ENCODE data around the gene PLEKHG4. TPM values are rescaled to one million over a fixed set of nuclear protein-coding genes. Genes with fewer than 3 reads are reported as not detected.
A peak's percentile ranks its signal among the peaks of the same experiment; 100 is the strongest.

The PLEKHG4 gene
- polyA plus RNA-seq, 1 of the 3 experiments (the other 2 are of a cell fraction), result 65.5 TPM

GRCh38 chr16:67264277-67264676 lies 15.1 kb upstream of the PLEKHG4 start:
- Histone ChIP-seq H3K4me1 (ENCODE audit: control insufficient read depth in 1 of 2, insufficient read depth in 2 of 2, low read depth in 1 of 2, low read length in 1 of 2) (peaks cover 7 to 8% of the 10 kb centered on the region in 2 experiments; a peak in 2 of 4 replicates), H3K79me2 (ENCODE audit: insufficient read depth) (no peaks in the 10 kb centered on the region), H3K9ac (no peak overlapping the region), H4K20me1 (ENCODE audit: insufficient read depth) (no peaks in the 10 kb centered on the region), H3K27me3 (ENCODE audit: insufficient read depth) (no peaks in the 10 kb centered on the region), H3F3A (replicated peaks; ENCODE audit: insufficient read depth) (peaks cover 17% of the 10 kb centered on the region), H3K9me3 (no peaks in the 10 kb centered on the region), H3K9me2 (no peaks in the 10 kb centered on the region), H3K27ac (ENCODE audit: low read depth in 2 of 2, low read length in 1 of 2) (no peak overlapping the region), H3K4me3 (ENCODE audit: low read depth in 2 of 2, low read length in 1 of 2) (no peak overlapping the region), H3K36me3 (replicated peaks in 1 of 2; ENCODE audit: control insufficient read depth in 1 of 2, insufficient read depth in 2 of 2, low read length in 1 of 2) (no peaks in the 10 kb centered on the region), H2AFZ (ENCODE audit: low read depth) (no peak overlapping the region), H3K4me2 (no peak overlapping the region)
- TF ChIP-seq, protein P1, sequence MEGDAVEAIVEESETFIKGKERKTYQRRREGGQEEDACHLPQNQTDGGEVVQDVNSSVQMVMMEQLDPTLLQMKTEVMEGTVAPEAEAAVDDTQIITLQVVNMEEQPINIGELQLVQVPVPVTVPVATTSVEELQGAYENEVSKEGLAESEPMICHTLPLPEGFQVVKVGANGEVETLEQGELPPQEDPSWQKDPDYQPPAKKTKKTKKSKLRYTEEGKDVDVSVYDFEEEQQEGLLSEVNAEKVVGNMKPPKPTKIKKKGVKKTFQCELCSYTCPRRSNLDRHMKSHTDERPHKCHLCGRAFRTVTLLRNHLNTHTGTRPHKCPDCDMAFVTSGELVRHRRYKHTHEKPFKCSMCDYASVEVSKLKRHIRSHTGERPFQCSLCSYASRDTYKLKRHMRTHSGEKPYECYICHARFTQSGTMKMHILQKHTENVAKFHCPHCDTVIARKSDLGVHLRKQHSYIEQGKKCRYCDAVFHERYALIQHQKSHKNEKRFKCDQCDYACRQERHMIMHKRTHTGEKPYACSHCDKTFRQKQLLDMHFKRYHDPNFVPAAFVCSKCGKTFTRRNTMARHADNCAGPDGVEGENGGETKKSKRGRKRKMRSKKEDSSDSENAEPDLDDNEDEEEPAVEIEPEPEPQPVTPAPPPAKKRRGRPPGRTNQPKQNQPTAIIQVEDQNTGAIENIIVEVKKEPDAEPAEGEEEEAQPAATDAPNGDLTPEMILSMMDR (IDR thresholded peaks at IDR 0.05), result peak; percentile 24; the same call in 1 of the 2 replicates
- TF ChIP-seq, protein P2, sequence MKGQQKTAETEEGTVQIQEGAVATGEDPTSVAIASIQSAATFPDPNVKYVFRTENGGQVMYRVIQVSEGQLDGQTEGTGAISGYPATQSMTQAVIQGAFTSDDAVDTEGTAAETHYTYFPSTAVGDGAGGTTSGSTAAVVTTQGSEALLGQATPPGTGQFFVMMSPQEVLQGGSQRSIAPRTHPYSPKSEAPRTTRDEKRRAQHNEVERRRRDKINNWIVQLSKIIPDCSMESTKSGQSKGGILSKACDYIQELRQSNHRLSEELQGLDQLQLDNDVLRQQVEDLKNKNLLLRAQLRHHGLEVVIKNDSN (IDR thresholded peaks at IDR 0.05; ENCODE audit: borderline replicate concordance, low read depth), result no peak
- POLR2A ChIA-PET, result interaction anchor here (0.6 kb wide), 1 partner anchor 98 kb away, joined by 3 read pairs; no protein-coding TSS in a partner anchor
- CTCF ChIA-PET, result interaction anchor here (0.5 to 2.2 kb wide), 5 partner anchors 15 to 109 kb away, joined by 3 to 12 read pairs (median 4); partner anchors contain the start of gene PLEKHG4
- 96% methylated on average over 6 of the region's 9 CpGs for WGBS (ENCODE audit: low lambda C conversion rate)
- no peak for DNase-seq

GRCh38 chr16:67264866-67265265 lies 14.5 kb upstream of the PLEKHG4 start:
- no peak overlapping the region for H3K4me2 ChIP-seq
- peaks cover 21% of the 10 kb centered on the region for H3F3A ChIP-seq (replicated peaks; ENCODE audit: insufficient read depth)
- no peak for DNase-seq
- POLR2A ChIA-PET, result interaction anchor here (1.1 kb wide), 1 partner anchor 8 kb away, joined by 3 read pairs; no protein-coding TSS in a partner anchor
- no peak overlapping the region for H3K4me3 ChIP-seq (ENCODE audit: low read depth in 2 of 2, low read length in 1 of 2)
- CTCF ChIA-PET, result interaction anchor here (1.3 to 2.2 kb wide), 5 partner anchors 14 to 110 kb away, joined by 3 to 12 read pairs (median 4); partner anchors contain the start of genes FHOD1 and PLEKHG4
- H2AFZ ChIP-seq (ENCODE audit: low read depth), result no peak overlapping the region
- H3K36me3 ChIP-seq (replicated peaks in 1 of 2; ENCODE audit: control insufficient read depth in 1 of 2, insufficient read depth in 2 of 2, low read length in 1 of 2), result no peaks in the 10 kb centered on the region
- H3K9me2 ChIP-seq, result no peaks in the 10 kb centered on the region
- no peaks in the 10 kb centered on the region for H3K27me3 ChIP-seq (ENCODE audit: insufficient read depth)
- WGBS (ENCODE audit: low lambda C conversion rate), result 97% methylated on average over 5 of the region's 5 CpGs
- no peaks in the 10 kb centered on the region for H3K9me3 ChIP-seq
- H4K20me1 ChIP-seq (ENCODE audit: insufficient read depth), result no peaks in the 10 kb centered on the region
- no peak overlapping the region for H3K27ac ChIP-seq (ENCODE audit: low read depth in 2 of 2, low read length in 1 of 2)
- H3K4me1 ChIP-seq (ENCODE audit: control insufficient read depth in 1 of 2, insufficient read depth in 2 of 2, low read depth in 1 of 2, low read length in 1 of 2), result peaks cover 7 to 8% of the 10 kb centered on the region in 2 experiments; a peak in 2 of 4 replicates
- H3K9ac ChIP-seq, result no peak overlapping the region
- H3K79me2 ChIP-seq (ENCODE audit: insufficient read depth), result no peaks in the 10 kb centered on the region
- TF ChIP-seq SMC3 (IDR thresholded peaks at IDR 0.05; ENCODE audit: low read depth, low read length) (no peak), RFX5 (IDR thresholded peaks at IDR 0.05; ENCODE audit: low read length) (no peak), TAF1 (IDR thresholded peaks at IDR 0.05; ENCODE audit: borderline replicate concordance, low read depth, low read length) (no peak), NRF1 (IDR thresholded peaks at IDR 0.05; ENCODE audit: low read depth, low read length) (no peak), YY1 (IDR thresholded peaks at IDR 0.05; ENCODE audit: low read depth) (no peak), POLR2AphosphoS5 (IDR thresholded peaks at IDR 0.05; ENCODE audit: low read depth, low read length) (no peak), TEAD4 (IDR thresholded peaks at IDR 0.05; ENCODE audit: borderline replicate concordance, insufficient read depth) (no peak), TCF12 (IDR thresholded peaks at IDR 0.05) (no peak), JUND (IDR thresholded peaks at IDR 0.05) (no peak), SIN3A (IDR thresholded peaks at IDR 0.05; ENCODE audit: borderline replicate concordance, low read depth, low read length) (no peak), FOSL2 (IDR thresholded peaks at IDR 0.05; ENCODE audit: borderline replicate concordance, low read depth) (no peak)
- TF ChIP-seq, protein P3, sequence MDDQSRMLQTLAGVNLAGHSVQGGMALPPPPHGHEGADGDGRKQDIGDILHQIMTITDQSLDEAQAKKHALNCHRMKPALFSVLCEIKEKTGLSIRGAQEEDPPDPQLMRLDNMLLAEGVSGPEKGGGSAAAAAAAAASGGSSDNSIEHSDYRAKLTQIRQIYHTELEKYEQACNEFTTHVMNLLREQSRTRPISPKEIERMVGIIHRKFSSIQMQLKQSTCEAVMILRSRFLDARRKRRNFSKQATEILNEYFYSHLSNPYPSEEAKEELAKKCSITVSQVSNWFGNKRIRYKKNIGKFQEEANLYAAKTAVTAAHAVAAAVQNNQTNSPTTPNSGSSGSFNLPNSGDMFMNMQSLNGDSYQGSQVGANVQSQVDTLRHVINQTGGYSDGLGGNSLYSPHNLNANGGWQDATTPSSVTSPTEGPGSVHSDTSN (IDR thresholded peaks at IDR 0.05), result no peak
- TF ChIP-seq, protein P1 (IDR thresholded peaks at IDR 0.05), result no peak
- TF ChIP-seq, protein P4, sequence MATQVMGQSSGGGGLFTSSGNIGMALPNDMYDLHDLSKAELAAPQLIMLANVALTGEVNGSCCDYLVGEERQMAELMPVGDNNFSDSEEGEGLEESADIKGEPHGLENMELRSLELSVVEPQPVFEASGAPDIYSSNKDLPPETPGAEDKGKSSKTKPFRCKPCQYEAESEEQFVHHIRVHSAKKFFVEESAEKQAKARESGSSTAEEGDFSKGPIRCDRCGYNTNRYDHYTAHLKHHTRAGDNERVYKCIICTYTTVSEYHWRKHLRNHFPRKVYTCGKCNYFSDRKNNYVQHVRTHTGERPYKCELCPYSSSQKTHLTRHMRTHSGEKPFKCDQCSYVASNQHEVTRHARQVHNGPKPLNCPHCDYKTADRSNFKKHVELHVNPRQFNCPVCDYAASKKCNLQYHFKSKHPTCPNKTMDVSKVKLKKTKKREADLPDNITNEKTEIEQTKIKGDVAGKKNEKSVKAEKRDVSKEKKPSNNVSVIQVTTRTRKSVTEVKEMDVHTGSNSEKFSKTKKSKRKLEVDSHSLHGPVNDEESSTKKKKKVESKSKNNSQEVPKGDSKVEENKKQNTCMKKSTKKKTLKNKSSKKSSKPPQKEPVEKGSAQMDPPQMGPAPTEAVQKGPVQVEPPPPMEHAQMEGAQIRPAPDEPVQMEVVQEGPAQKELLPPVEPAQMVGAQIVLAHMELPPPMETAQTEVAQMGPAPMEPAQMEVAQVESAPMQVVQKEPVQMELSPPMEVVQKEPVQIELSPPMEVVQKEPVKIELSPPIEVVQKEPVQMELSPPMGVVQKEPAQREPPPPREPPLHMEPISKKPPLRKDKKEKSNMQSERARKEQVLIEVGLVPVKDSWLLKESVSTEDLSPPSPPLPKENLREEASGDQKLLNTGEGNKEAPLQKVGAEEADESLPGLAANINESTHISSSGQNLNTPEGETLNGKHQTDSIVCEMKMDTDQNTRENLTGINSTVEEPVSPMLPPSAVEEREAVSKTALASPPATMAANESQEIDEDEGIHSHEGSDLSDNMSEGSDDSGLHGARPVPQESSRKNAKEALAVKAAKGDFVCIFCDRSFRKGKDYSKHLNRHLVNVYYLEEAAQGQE (IDR thresholded peaks at IDR 0.05; ENCODE audit: low read depth, low read length), result no peak
- TF ChIP-seq, protein P5, sequence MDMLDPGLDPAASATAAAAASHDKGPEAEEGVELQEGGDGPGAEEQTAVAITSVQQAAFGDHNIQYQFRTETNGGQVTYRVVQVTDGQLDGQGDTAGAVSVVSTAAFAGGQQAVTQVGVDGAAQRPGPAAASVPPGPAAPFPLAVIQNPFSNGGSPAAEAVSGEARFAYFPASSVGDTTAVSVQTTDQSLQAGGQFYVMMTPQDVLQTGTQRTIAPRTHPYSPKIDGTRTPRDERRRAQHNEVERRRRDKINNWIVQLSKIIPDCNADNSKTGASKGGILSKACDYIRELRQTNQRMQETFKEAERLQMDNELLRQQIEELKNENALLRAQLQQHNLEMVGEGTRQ (IDR thresholded peaks at IDR 0.05; ENCODE audit: borderline replicate concordance, low read depth, low read length), result no peak

Data from SK-N-SH (cell line).